IPS-20b (cell line): ENCODE results near the gene OR51D1.

Experiments
- H3K27ac ChIP-seq: one replicate; pipeline ENCODE4 v1.5.1; 2013; ENCODE audit warnings: low read length
- H3K27me3 ChIP-seq: 2 replicates; pipeline ENCODE4 v1.6.1; 2013; ENCODE audit warnings: mild to moderate bottlenecking, low read length, inconsistent platforms; ENCODE audit not compliant: insufficient read depth
- H3K36me3 ChIP-seq: 2 replicates; pipeline ENCODE4 v1.6.1; 2013; ENCODE audit warnings: low read depth, mild to moderate bottlenecking, inconsistent platforms, low read length, moderate library complexity; ENCODE audit not compliant: insufficient read depth
- H3K4me1 ChIP-seq: 2 replicates; pipeline ENCODE4 v1.6.1; 2013; ENCODE audit warnings: mild to moderate bottlenecking, control low read depth, inconsistent platforms, low read length, moderate library complexity; ENCODE audit not compliant: insufficient read depth
- H3K4me3 ChIP-seq: 2 replicates; pipeline ENCODE4 v1.5.1; 2013; ENCODE audit warnings: mild to moderate bottlenecking, low read length, inconsistent platforms
- H3K9ac ChIP-seq: 2 replicates; pipeline ENCODE4 v1.6.1; 2013; ENCODE audit warnings: low read depth, mild to moderate bottlenecking, inconsistent platforms, low read length, moderate library complexity
- H3K9me3 ChIP-seq: 2 replicates; pipeline ENCODE4 v1.6.1; 2013; ENCODE audit warnings: mild to moderate bottlenecking, low read depth, low read length, inconsistent platforms; ENCODE audit not compliant: insufficient read depth

The OR51D1 gene

DNA sequence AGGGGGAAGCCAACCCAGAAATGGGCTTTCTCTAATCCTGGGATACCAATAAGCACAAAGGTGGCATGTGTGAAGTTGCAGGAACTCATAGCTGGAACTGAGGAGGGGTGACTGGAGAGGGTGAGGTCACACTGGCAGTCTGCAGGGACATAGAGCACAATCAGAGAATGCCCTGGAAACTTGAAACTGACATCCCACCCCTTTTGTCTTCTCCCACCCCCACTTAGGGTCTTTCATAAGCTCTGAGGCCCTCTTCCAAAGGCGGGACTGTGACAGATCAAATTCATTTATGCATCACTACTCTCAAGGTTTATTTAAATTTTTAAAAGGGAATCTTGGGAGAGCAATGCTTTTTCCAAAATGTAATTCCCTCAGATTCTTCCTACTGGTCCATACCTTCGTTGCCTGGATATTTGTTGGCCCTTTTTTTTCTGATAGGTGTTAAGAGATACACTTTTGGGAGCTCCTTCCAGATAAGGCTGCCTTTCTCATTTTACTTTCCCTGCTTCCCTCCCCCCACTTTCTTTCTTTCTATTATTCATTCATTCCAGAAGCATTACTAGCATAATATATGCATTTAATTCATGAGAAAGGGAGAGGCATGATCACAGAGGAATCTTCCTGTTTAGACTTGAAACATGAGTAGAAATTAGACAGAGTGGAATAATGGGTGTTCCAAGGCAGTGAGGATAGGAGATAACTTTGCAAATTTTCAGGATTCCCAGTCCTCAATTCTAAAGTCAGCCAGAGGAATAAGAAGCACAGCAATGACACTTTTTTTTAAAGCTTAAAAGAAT, 45.5 kb downstream of the OR51D1 start:
- Histone ChIP-seq H3K9me3 (no peaks in the 10 kb centered on the region), H3K4me1 (no peaks in the 10 kb centered on the region), H3K27ac (no peak overlapping the region), H3K36me3 (no peaks in the 10 kb centered on the region), H3K27me3 (no peaks in the 10 kb centered on the region), H3K9ac (no peak overlapping the region), H3K4me3 (no peak overlapping the region)

DNA sequence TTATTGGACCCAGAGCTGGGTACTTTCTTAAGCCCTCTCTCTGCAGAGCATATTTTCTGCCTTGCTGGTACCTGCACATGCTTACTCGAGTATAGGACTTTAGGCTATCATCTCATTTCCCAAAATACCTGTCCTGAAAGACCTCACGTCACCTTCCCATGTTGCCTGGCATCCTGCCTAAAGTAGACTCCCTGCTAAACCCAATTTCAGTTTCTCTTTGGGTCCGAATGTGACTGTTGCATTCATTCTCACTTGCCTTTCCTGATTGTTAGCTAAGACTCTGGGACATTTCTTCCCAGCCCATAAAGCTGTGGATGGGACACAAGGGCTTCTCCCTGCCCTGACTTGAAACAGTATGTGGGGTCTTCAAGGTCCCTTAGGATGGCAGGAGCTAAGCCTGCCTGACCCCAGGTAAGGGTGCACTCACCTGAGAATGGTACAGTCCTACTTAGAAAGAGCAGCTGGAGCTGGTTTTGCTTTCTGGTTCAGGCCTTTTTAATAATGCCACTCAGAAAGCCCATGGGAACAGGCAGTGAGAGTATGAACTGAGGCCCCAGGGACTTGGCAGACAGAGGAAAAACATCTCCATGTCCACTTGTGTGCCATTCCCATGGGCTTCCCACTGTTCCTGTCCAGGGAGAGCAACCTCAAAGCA, 47.5 kb downstream of the OR51D1 start:
- Histone ChIP-seq H3K9me3 (no peaks in the 10 kb centered on the region), H3K27me3 (no peaks in the 10 kb centered on the region), H3K27ac (no peak overlapping the region), H3K36me3 (no peaks in the 10 kb centered on the region), H3K4me3 (no peak overlapping the region), H3K4me1 (no peaks in the 10 kb centered on the region), H3K9ac (no peak overlapping the region)
